Spleen (tissue), 13 donors: ENCODE measurements around the gene RNASEH2B. TPM values are rescaled to one million over a fixed set of nuclear protein-coding genes. Genes with fewer than 3 reads are reported as not detected.

Experiments used
- DNase-seq: peaks from one replicate; pipeline ENCODE4 v3.0.0-alpha.2; 2020
- H3K27ac ChIP-seq, 8 donors: fragments of 200-600 bp; sonication (generic) in 7 of 8; 1 replicate in 4 of 8; 2 replicates in 4 of 8; pipeline versions ENCODE4 v1.5.0 to v1.8.0; 2016 to 2021; ENCODE audit warnings: inconsistent platforms in 4 of 8, mild to moderate bottlenecking in 4 of 8, moderate library complexity in 1 of 8
- H3K27me3 ChIP-seq, 7 donors: fragments of 200-600 bp; sonication (generic) in 6 of 7; replicated peaks in 1 of 7; 1 replicate in 4 of 7; 2 replicates in 3 of 7; pipeline versions ENCODE4 v1.5.0 to v1.8.0; 2016 to 2021; ENCODE audit warnings: inconsistent platforms in 3 of 7, mild to moderate bottlenecking in 1 of 7
- H3K36me3 ChIP-seq, 6 donors: fragments of 200-600 bp; sonication (generic) in 5 of 6; 1 replicate in 4 of 6; 2 replicates in 2 of 6; pipeline versions ENCODE4 v1.5.0 to v1.8.0; 2016 to 2021; ENCODE audit warnings: inconsistent platforms in 2 of 6
- H3K4me1 ChIP-seq, 6 donors: fragments of 200-600 bp; sonication (generic) in 5 of 6; 1 replicate in 3 of 6; 2 replicates in 3 of 6; pipeline versions ENCODE4 v1.5.0 to v1.8.0; 2016 to 2021; ENCODE audit warnings: inconsistent platforms in 3 of 6
- H3K4me3 ChIP-seq, 8 donors: fragments of 200-600 bp; sonication (generic) in 7 of 8; 1 replicate in 4 of 8; 2 replicates in 4 of 8; pipeline versions ENCODE4 v1.5.0 to v1.8.0; 2016 to 2021; ENCODE audit warnings: inconsistent platforms in 4 of 8, mild to moderate bottlenecking in 4 of 8, moderate library complexity in 2 of 8
- H3K9me3 ChIP-seq, 8 donors: fragments of 200-600 bp; sonication (generic) in 7 of 8; 1 replicate in 4 of 8; 2 replicates in 4 of 8; pipeline versions ENCODE4 v1.5.0 to v1.8.0; 2016 to 2021; ENCODE audit warnings: inconsistent platforms in 4 of 8
- CTCF ChIP-seq, 11 experiments: fragments of 200-600 bp in 7 of 11; fragments of 450-650 bp in 4 of 11; sonication (generic) in 4 of 11; IDR thresholded peaks in 8 of 11; conservative IDR thresholded peaks in 3 of 11; 1 replicate in 7 of 11; 2 replicates in 4 of 11; pipeline versions ENCODE4 v1.4.0 to v1.8.0; 2016 to 2021; ENCODE audit warnings: antibody characterized with exemption in 11 of 11, inconsistent platforms in 4 of 11, mild to moderate bottlenecking in 1 of 11
- POLR2A ChIP-seq, 3 donors: fragments of 450-650 bp; IDR thresholded peaks; one replicate each; pipeline ENCODE4 v1.5.1; 2017; ENCODE audit warnings: antibody characterized with exemption in 3 of 3, mild to moderate bottlenecking in 1 of 3
- POLR2AphosphoS5 ChIP-seq, 3 donors: sonication (generic); formaldehyde crosslinking; IDR thresholded peaks; one replicate each; pipeline ENCODE4 v1.5.1; 2017; ENCODE audit warnings: antibody characterized with exemption in 3 of 3
- WGBS, 5 donors: extraction: QIAGEN DNeasy Blood & Tissue Kit in 3 of 5; methylation state at CpG; one replicate each; pipeline versions ENCODE4 v1.1.5 to v1.1.7; 2013 to 2018; 5-methylcytosine and 5-hydroxymethylcytosine counted together
- intact Hi-C: fragments of 100-400 bp; cut with DNase I; formaldehyde crosslinking; loops from one replicate; pipeline ENCODE4 v1.15.0; 2023; ENCODE audit warnings: low total_unique reads
- long read RNA-seq, 2 donors: transcript quantifications; one replicate each; lab custom pipeline, GENCODE V29; 2026
- polyA plus RNA-seq, 3 donors: library from polyadenylated mRNA; stranded (reverse); fragments of 200-250 nt; gene quantifications; one replicate each; pipeline ENCODE4 v1.2.1, GENCODE V29; 2013
- total RNA-seq, 7 donors: library from RNA; depleted of rRNA in 3 of 7; stranded (reverse); fragments of >200 nt in 3 of 7; fragmentation: NEBNext Ultra II Directional in 4 of 7; extraction: Animal tissue kit (Norgen Biotek cat#: 25700) in 4 of 7; gene quantifications; one replicate each; pipeline versions ENCODE4 v1.1.0 to v1.2.1, GENCODE V29; 2016 to 2021
- donor health status: healthy with polysubstance abuse.
- donor health status: DM: no; HTN: no; CAD: no; lungs with moderate emphysema.
- donor health status: DM: no; HTN: no; CAD: no.
- donor health status: Bipolar disorder and iron deficiency.
- donor health status: healthy.
- donor health status: DM: no; HTN: no; CAD: no.
- donor health status: DM: yes; HTN: yes; CAD: no.

The RNASEH2B gene, protein sequence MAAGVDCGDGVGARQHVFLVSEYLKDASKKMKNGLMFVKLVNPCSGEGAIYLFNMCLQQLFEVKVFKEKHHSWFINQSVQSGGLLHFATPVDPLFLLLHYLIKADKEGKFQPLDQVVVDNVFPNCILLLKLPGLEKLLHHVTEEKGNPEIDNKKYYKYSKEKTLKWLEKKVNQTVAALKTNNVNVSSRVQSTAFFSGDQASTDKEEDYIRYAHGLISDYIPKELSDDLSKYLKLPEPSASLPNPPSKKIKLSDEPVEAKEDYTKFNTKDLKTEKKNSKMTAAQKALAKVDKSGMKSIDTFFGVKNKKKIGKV
- 10 to 100 TPM; 57.2 to 84.8 (median 70.3) TPM for total RNA-seq
- 100 to 1,000 TPM in 2 of 3 donors, 10 to 100 TPM in 1; 81.1 to 129 (median 103) TPM for polyA plus RNA-seq
- long read RNA-seq, donor 1, full-length matches to known transcripts, result 18 of 18 reads
- long read RNA-seq, donor 1, partial matches to known transcripts, result 0 of 18 reads
- long read RNA-seq, donor 1, other reads (novel, unspliced or antisense), result 0 of 18 reads
- long read RNA-seq, donor 2, full-length matches to known transcripts, result 19 of 19 reads
- long read RNA-seq, donor 2, partial matches to known transcripts, result 0 of 19 reads
- long read RNA-seq, donor 2, other reads (novel, unspliced or antisense), result 0 of 19 reads

GRCh38 chr13:50909605-50910484, at the start of gene RNASEH2B:
RNASEH2B (plus strand) TSS chr13:50909791; CDS start chr13:50910077, 286 bp downstream.
- Histone ChIP-seq H3K27ac (peak within 1 kb of the TSS; percentile 87 to 98 (median 96)), H3K4me3 (peak within 1 kb of the TSS; percentile 66 to 90 (median 84)), H3K4me1 (peaks cover 25 to 67% (median 50%) of the 10 kb centered on the region in 6 donors), H3K36me3 (no peaks in the 10 kb centered on the region), H3K27me3 (no peaks in the 10 kb centered on the region), H3K9me3 (no peaks in the 10 kb centered on the region)
- TF ChIP-seq POLR2AphosphoS5 (IDR thresholded peaks at IDR 0.05), result peak; percentile 83 to 88 (median 87)
- peak; percentile 56 to 79 (median 57) for TF ChIP-seq POLR2A (IDR thresholded peaks at IDR 0.05)
- TF ChIP-seq CTCF (IDR thresholded peaks at IDR 0.05 in 8 of 11, conservative IDR thresholded peaks at IDR 0.05 in 3 of 11), result peak in 3 of 11 experiments; percentile 25 to 39 (median 28)
- intact Hi-C loops, result loop anchor here (5.0 kb wide), 2 partner anchors 378 to 933 kb away; no protein-coding TSS in a partner anchor
- peak; percentile 94 for DNase-seq
- 0 to 1% (median 0%) methylated on average over 53 to 107 of the region's 107 CpGs for WGBS, 5 donors

DNA sequence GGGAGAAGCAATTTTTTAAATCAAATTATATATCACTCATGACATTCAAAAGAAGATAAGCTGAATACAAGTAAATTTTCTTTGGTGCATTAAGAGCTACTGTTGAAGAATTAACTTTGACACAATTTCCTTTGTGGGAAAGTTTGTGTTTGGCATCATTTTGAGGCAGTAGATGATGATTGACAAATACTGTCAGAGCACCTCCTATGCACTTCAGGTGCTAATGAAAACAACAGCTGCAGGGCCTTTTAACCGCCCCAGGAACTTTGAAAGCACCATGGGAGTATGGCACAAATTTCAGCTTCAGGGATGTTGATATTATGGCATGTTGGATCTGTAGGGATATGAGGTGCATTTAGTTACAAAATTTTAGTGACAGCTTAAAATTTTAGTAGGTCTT, 45.1 kb upstream of the RNASEH2B start:
- Histone ChIP-seq H3K27ac (no peak overlapping the region), H3K9me3 (peaks cover 0 to 33% (median 23%) of the 10 kb centered on the region in 8 donors), H3K4me1 (no peaks in the 10 kb centered on the region), H3K36me3 (no peaks in the 10 kb centered on the region), H3K27me3 (no peaks in the 10 kb centered on the region), H3K4me3 (no peak overlapping the region)
- intact Hi-C loops, result no loop called here
- TF ChIP-seq POLR2AphosphoS5 (IDR thresholded peaks at IDR 0.05) (no peak), CTCF (IDR thresholded peaks at IDR 0.05 in 8 of 11, conservative IDR thresholded peaks at IDR 0.05 in 3 of 11) (no peak), POLR2A (IDR thresholded peaks at IDR 0.05) (no peak)
- WGBS, 5 donors, result 87 to 95% (median 89%) methylated on average over 1 of the region's 1 CpG
- no peak for DNase-seq

GRCh38 chr13:50866817-50867636, 42.6 kb upstream of the RNASEH2B start:
- H3K4me3 ChIP-seq, result no peak overlapping the region
- no peaks in the 10 kb centered on the region for H3K4me1 ChIP-seq
- H3K9me3 ChIP-seq, result peaks cover 0 to 8% (median 0%) of the 10 kb centered on the region in 8 donors
- no peak overlapping the region for H3K27ac ChIP-seq
- no peaks in the 10 kb centered on the region for H3K36me3 ChIP-seq
- 77 to 94% (median 83%) methylated on average over 2 of the region's 2 CpGs for WGBS, 5 donors
- no peak for TF ChIP-seq POLR2A (IDR thresholded peaks at IDR 0.05)
- no peak for TF ChIP-seq CTCF (IDR thresholded peaks at IDR 0.05 in 8 of 11, conservative IDR thresholded peaks at IDR 0.05 in 3 of 11)
- no peak for TF ChIP-seq POLR2AphosphoS5 (IDR thresholded peaks at IDR 0.05)
- intact Hi-C loops, result no loop called here
- no peak for DNase-seq
- no peaks in the 10 kb centered on the region for H3K27me3 ChIP-seq
